ENCODE results near the gene DNASE1L2.

Gene DNASE1L2

GRCh38 chr16:2273484-2273883 is 37.2 kb downstream of the DNASE1L2 start:
- in situ Hi-C loops (cut with MboI; ENCODE audit: low pct_unique_long_range_greater_than_20kb, low sequenced_read_pairs, unreplicated experiment): no loop called here
- TF ChIP-seq, protein P1, sequence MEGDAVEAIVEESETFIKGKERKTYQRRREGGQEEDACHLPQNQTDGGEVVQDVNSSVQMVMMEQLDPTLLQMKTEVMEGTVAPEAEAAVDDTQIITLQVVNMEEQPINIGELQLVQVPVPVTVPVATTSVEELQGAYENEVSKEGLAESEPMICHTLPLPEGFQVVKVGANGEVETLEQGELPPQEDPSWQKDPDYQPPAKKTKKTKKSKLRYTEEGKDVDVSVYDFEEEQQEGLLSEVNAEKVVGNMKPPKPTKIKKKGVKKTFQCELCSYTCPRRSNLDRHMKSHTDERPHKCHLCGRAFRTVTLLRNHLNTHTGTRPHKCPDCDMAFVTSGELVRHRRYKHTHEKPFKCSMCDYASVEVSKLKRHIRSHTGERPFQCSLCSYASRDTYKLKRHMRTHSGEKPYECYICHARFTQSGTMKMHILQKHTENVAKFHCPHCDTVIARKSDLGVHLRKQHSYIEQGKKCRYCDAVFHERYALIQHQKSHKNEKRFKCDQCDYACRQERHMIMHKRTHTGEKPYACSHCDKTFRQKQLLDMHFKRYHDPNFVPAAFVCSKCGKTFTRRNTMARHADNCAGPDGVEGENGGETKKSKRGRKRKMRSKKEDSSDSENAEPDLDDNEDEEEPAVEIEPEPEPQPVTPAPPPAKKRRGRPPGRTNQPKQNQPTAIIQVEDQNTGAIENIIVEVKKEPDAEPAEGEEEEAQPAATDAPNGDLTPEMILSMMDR (IDR thresholded peaks at IDR 0.05; ENCODE audit: extremely low read depth, insufficient read depth, missing control alignments): no peak

GRCh38 chr16:2273931-2274330 is 37.7 kb downstream of the DNASE1L2 start:
- TF ChIP-seq, protein P1 (IDR thresholded peaks at IDR 0.05; ENCODE audit: extremely low read depth, insufficient read depth, missing control alignments): no peak
- no peak for DNase-seq (ENCODE audit: low spot score)
- in situ Hi-C loops (cut with MboI; ENCODE audit: low pct_unique_long_range_greater_than_20kb, low sequenced_read_pairs, unreplicated experiment): no loop called here

More at GRCh38 chr16:2273484-2273883, 37.2 kb downstream of the DNASE1L2 start:
- no peak for DNase-seq (ENCODE audit: low spot score)

DNA sequence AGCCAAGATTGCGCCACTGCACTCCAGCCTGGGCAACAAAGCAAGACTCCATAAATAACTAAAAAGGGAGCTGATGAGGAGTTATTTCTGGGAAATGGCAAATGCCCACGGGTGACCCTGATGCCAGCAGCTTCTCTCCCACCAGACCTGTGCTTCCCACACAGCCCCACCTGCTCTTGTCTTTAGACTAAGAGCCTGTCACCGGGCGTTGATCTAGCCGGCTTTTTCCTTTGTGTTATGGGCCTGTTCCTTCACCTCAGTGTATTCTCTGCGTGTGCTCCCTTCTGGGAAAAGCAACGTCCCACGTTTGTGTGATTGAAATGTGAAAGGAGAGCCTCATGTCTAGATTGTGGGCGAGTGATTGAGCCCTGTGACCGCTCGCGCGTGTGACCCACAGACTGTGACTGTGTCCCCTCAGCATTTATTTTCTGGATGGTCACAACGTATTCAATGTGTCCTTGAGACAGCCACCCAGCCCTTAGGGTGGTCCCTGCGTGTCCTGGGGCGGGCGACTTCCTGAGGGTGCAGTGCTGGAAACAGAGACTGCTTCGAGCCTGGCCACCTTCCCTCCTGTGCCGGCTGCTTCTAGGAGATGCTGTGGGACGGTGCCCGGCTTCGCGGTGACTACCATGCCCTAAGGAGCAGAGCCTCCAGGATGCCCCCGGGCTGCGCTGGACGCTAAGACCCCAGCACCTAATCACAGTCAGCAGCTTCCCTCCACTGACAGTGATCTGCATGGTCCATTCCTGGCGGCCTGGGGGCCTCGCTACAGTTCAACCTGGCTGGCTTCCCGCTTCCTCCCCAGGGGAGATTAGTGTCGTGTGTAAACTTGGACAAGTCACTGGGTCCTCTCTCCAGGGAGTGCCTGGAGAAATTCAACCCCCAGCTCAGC is 39.5 kb downstream of the DNASE1L2 start:
- TF ChIP-seq, protein P1 (IDR thresholded peaks at IDR 0.05; ENCODE audit: extremely low read depth, insufficient read depth, missing control alignments): no peak
- in situ Hi-C loops (cut with MboI; ENCODE audit: low pct_unique_long_range_greater_than_20kb, low sequenced_read_pairs, unreplicated experiment): no loop called here
- no peak for DNase-seq (ENCODE audit: low spot score)

DNA sequence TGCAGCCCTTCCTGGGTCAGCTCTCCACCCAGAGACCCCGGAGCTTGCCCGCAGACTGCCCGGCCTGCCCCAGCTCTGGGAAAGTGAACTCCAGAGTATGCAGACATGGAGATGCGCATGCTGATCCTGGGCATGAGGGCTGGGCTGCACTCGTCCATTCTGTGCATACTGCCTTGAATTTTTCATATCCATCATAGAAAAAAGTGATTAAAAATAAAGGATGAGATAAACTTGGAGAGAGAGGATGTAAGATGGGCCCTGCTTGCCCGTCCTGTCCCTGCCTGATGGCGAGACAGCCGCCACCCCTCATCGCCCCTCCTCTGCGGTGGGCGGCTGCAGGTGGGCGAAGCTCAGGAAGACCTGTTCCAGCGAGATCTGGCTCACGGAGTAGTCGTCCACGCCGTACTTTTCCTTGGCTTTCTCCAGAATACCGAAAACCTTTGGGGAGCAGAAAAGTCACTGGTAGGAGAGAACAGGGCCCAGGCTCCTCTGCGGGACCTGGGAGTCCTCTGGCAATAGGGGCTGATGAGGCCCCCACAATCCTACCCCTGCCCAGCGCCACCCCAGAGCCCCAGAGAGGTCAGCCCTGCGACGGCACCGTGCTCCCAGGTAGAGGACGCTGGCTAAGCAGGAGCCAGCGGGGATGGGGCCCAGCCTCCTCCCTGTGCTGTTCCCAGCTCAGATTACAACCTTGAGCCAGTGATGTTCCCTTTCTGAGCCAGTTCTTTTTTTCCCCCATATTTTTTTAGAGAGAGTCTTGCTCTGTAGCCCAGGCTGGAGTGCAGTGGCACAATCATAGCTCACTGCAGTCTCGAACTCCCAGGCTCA is 40.3 kb downstream of the DNASE1L2 start:
- DNase-seq (ENCODE audit: low spot score): no peak
- TF ChIP-seq, protein P1 (IDR thresholded peaks at IDR 0.05; ENCODE audit: extremely low read depth, insufficient read depth, missing control alignments): no peak
- in situ Hi-C loops (cut with MboI; ENCODE audit: low pct_unique_long_range_greater_than_20kb, low sequenced_read_pairs, unreplicated experiment): no loop called here

DNA sequence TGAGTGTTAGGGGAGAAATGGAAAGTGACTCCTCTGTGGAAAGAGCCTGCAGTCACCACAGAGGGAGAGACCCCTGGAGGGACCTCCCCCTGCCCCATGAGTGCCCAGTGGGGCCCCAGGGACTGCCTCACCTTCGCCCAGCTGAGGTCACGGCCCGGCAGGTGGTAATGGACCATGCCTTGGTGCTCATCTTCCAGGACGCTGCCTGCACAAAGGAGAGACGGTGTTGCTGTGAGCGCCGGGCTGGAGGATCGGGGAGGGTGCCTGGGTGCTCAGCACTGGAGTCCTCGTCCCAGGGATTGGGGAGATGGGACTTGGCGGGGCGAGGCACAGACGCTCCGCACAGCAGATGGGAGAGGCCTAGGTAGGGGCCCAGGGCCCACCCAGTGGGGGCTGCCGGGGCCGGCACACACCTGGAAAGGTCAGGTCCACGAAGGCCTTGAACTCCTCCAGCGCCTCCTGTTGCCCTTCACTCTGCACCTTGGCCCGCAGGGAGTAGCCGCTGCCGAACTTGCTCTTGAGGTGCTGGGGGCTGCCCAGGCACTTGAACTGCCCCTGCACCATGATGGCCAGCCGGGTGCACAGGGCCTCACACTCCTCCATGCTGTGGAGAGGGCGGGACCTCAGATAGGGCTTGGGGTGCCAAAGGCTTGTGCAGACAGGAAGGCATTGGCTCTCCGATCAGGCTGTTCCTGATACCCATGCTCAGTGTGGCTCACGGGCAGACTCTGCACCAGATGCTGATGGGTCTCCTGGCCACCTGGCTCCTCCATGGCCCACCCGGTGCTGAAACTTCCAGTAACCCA is 41.4 kb downstream of the DNASE1L2 start:
- in situ Hi-C loops (cut with MboI; ENCODE audit: low pct_unique_long_range_greater_than_20kb, low sequenced_read_pairs, unreplicated experiment): no loop called here
- no peak for DNase-seq (ENCODE audit: low spot score)
- TF ChIP-seq, protein P1 (IDR thresholded peaks at IDR 0.05; ENCODE audit: extremely low read depth, insufficient read depth, missing control alignments): no peak

- TF ChIP-seq, protein P1 (IDR thresholded peaks at IDR 0.05; ENCODE audit: extremely low read depth, insufficient read depth, missing control alignments): no peak
- in situ Hi-C loops (cut with MboI; ENCODE audit: low pct_unique_long_range_greater_than_20kb, low sequenced_read_pairs, unreplicated experiment): no loop called here
- DNase-seq (ENCODE audit: low spot score): no peak
Measured at GRCh38 chr16:2278272-2278608, 42.0 kb downstream of the DNASE1L2 start.

Measured in GM13977 (cell line).